Glutamatergic neuron (in vitro differentiated cells): ENCODE data around the gene NCOA4. TPM values are rescaled to one million over a fixed set of nuclear protein-coding genes. Genes with fewer than 3 reads are reported as not detected.

ENCODE experiments used
- DNase-seq: peaks from one replicate; pipeline ENCODE4 v3.0.0; 2022
- H3K27ac Mint-ChIP-seq: one replicate; pipeline ENCODE4 v1.8.0; 2020; ENCODE audit warnings: mild to moderate bottlenecking, mixed read lengths, inconsistent platforms; ENCODE audit not compliant: unreplicated experiment
- H3K27me3 Mint-ChIP-seq: one replicate; pipeline ENCODE4 v1.8.0; 2020; ENCODE audit warnings: mild to moderate bottlenecking, moderate library complexity, mixed read lengths, inconsistent platforms; ENCODE audit not compliant: unreplicated experiment
- H3K36me3 Mint-ChIP-seq: one replicate; pipeline ENCODE4 v1.8.0; 2020; ENCODE audit warnings: mild to moderate bottlenecking, mixed read lengths, inconsistent platforms; ENCODE audit not compliant: unreplicated experiment
- H3K4me1 Mint-ChIP-seq: one replicate; pipeline ENCODE4 v1.8.0; 2020; ENCODE audit warnings: mild to moderate bottlenecking, low read depth, mixed read lengths, inconsistent platforms; ENCODE audit not compliant: unreplicated experiment
- H3K4me3 Mint-ChIP-seq: one replicate; pipeline ENCODE4 v1.8.0; 2020; ENCODE audit warnings: mild to moderate bottlenecking, mixed read lengths, inconsistent platforms; ENCODE audit not compliant: unreplicated experiment
- H3K9me3 Mint-ChIP-seq: one replicate; pipeline ENCODE4 v1.8.0; 2020; ENCODE audit warnings: mild to moderate bottlenecking, moderate library complexity, mixed read lengths, inconsistent platforms; ENCODE audit not compliant: unreplicated experiment
- CTCF ChIP-seq: fragments of 200-600 bp; sonication (generic); IDR thresholded peaks from one replicate; pipeline ENCODE4 v1.5.0; 2021; ENCODE audit not compliant: partially characterized antibody, unreplicated experiment
- long read RNA-seq: library from polyadenylated mRNA; unstranded; transcript quantifications from one replicate; pipeline ENCODE4 v2.0.0, GENCODE V29; 2020; ENCODE audit not compliant: unreplicated experiment
- total RNA-seq: library from RNA; stranded (reverse); fragmentation: NEBNext Ultra II Directional; extraction: Animal tissue kit (Norgen Biotek cat#: 25700); gene quantifications from one replicate; pipeline ENCODE4 v1.2.1, GENCODE V29; 2021; ENCODE audit not compliant: unreplicated experiment

NCOA4 gene
- total RNA-seq, result 90.5 TPM
- long read RNA-seq, transcript NCOA4-204 (10 exons, 3,549 nt), result major isoform, 34 of 44 reads
- long read RNA-seq, partial matches to known transcripts, result 2 of 44 reads
- long read RNA-seq, other reads (novel, unspliced or antisense), result 7 of 44 reads

GRCh38 chr10:46030091-46030937, at the start of gene NCOA4:
TSS of gene NCOA4 (minus strand) at chr10:46030623. CDS start at chr10:46016680, 13,943 bp downstream.
- H3K4me3 Mint-ChIP-seq, result peak within 1 kb of the TSS; percentile 93
- peaks cover 8% of the 10 kb centered on the region for H3K9me3 Mint-ChIP-seq
- no peaks in the 10 kb centered on the region for H3K36me3 Mint-ChIP-seq
- H3K27me3 Mint-ChIP-seq, result no peaks in the 10 kb centered on the region
- DNase-seq, result peak; percentile 98
- peak; percentile 66 for TF ChIP-seq CTCF
- peaks cover 26% of the 10 kb centered on the region for H3K4me1 Mint-ChIP-seq
- peak within 1 kb of the TSS; percentile 95 for H3K27ac Mint-ChIP-seq

- no peak for DNase-seq
- H3K27ac Mint-ChIP-seq, result no peak overlapping the region
- no peak overlapping the region for H3K4me3 Mint-ChIP-seq
- no peak for TF ChIP-seq CTCF
- H3K36me3 Mint-ChIP-seq, result no peaks in the 10 kb centered on the region
- H3K9me3 Mint-ChIP-seq, result no peaks in the 10 kb centered on the region
- H3K27me3 Mint-ChIP-seq, result no peaks in the 10 kb centered on the region
- H3K4me1 Mint-ChIP-seq, result no peaks in the 10 kb centered on the region
Measured at GRCh38 chr10:46079831-46080585, 49.6 kb upstream of the NCOA4 start.

- Mint-ChIP-seq H3K36me3 (no peaks in the 10 kb centered on the region), H3K27me3 (no peaks in the 10 kb centered on the region), H3K4me3 (no peak overlapping the region), H3K9me3 (no peaks in the 10 kb centered on the region), H3K27ac (no peak overlapping the region), H3K4me1 (no peaks in the 10 kb centered on the region)
- DNase-seq, result no peak
- no peak for TF ChIP-seq CTCF
Measured at GRCh38 chr10:46077731-46078413, 47.4 kb upstream of the NCOA4 start.

GRCh38 chr10:46077141-46077554, 46.7 kb upstream of the NCOA4 start:
- Mint-ChIP-seq H3K4me1 (no peaks in the 10 kb centered on the region), H3K4me3 (no peak overlapping the region), H3K27ac (no peak overlapping the region), H3K9me3 (no peaks in the 10 kb centered on the region), H3K27me3 (no peaks in the 10 kb centered on the region), H3K36me3 (no peaks in the 10 kb centered on the region)
- TF ChIP-seq CTCF, result no peak
- DNase-seq, result no peak
